Epithelial cell of esophagus (primary cell): ENCODE results near the gene CLTCL1.
A peak's percentile ranks its signal among the peaks of the same experiment; 100 is the strongest.
"Not testable (repeated sequence)": the region's sequence is repeated elsewhere in the genome, so short reads cannot be mapped to it uniquely, and the experiment has no call there.

Source experiments
- DNase-seq: peaks from one replicate; pipeline ENCODE4 v3.0.0; 2010; ENCODE audit warnings: low read depth
- H3K4me3 ChIP-seq: 2 replicates; pipeline ENCODE4 v1.5.1; 2011; ENCODE audit warnings: mild to moderate bottlenecking, low read length, control low read depth
- CTCF ChIP-seq: IDR thresholded peaks from 2 replicates; pipeline ENCODE4 v1.5.1; 2011; ENCODE audit warnings: low read depth, mild to moderate bottlenecking, low read length, control low read depth, inconsistent platforms; ENCODE audit not compliant: insufficient read depth; ENCODE audit errors: missing control alignments

CLTCL1 gene

GRCh38 chr22:19291580-19292457 is at the start of gene CLTCL1:
Gene CLTCL1 (minus strand): TSS chr22:19291719. CDS start chr22:19291641, 78 bp downstream.
- peak within 1 kb of the TSS; percentile 62 for H3K4me3 ChIP-seq
- no peak for TF ChIP-seq CTCF
- peak; percentile 75 for DNase-seq

- H3K4me3 ChIP-seq, result no peak overlapping the region
- DNase-seq, result no peak
- TF ChIP-seq CTCF, result no peak
These were observed 45.6 kb upstream of the CLTCL1 start for GRCh38 chr22:19337137-19337536.

GRCh38 chr22:19336133-19337075 is 44.9 kb upstream of the CLTCL1 start:
- TF ChIP-seq CTCF, result no peak
- H3K4me3 ChIP-seq, result no peak overlapping the region
- DNase-seq, result no peak

- TF ChIP-seq CTCF, result no peak
- no peak for DNase-seq
- no peak overlapping the region for H3K4me3 ChIP-seq
These were observed 40.5 kb upstream of the CLTCL1 start for GRCh38 chr22:19331975-19332374.

GRCh38 chr22:19331474-19331873 is 40.0 kb upstream of the CLTCL1 start:
- no peak overlapping the region for H3K4me3 ChIP-seq
- DNase-seq, result no peak
- no peak for TF ChIP-seq CTCF

- H3K4me3 ChIP-seq, result no peak overlapping the region
- no peak for TF ChIP-seq CTCF
- no peak for DNase-seq
These were observed 39.4 kb upstream of the CLTCL1 start for GRCh38 chr22:19330865-19331418.

GRCh38 chr22:19330205-19330604 is 38.7 kb upstream of the CLTCL1 start:
- H3K4me3 ChIP-seq, DNase-seq: not testable (repeated sequence)
